Activated naive CD4-positive, alpha-beta T cell treated with anti-CD3 and anti-CD28 coated beads, Interleukin-2, amount 10 ng/mL, durations not matched to agents 7 days and 5 days (primary cell): ENCODE results near the gene R3HDML.

Experiments
- CTCF ChIA-PET: fragments of 350-600 bp; sonication (Branson Sonifier 250); formaldehyde crosslinking; loops from one replicate; lab custom pipeline; 2021; ENCODE audit warnings: antibody characterized with exemption; lab: Charles Lee
- DNase-seq: peaks from one replicate; pipeline ENCODE4 v3.0.0-alpha.2; 2020
- H3K27ac Mint-ChIP-seq: one replicate; pipeline ENCODE4 v1.8.0; 2021; ENCODE audit warnings: mild to moderate bottlenecking, moderate library complexity, mixed read lengths
- H3K27me3 Mint-ChIP-seq: one replicate; pipeline ENCODE4 v1.8.0; 2021; ENCODE audit warnings: mild to moderate bottlenecking, mixed read lengths
- H3K36me3 Mint-ChIP-seq: one replicate; pipeline ENCODE4 v1.8.0; 2021; ENCODE audit warnings: mixed read lengths
- H3K4me1 Mint-ChIP-seq: one replicate; pipeline ENCODE4 v1.8.0; 2021; ENCODE audit warnings: mixed read lengths
- H3K4me3 Mint-ChIP-seq: one replicate; pipeline ENCODE4 v1.8.0; 2021; ENCODE audit warnings: mild to moderate bottlenecking, moderate library complexity, mixed read lengths
- H3K9me3 Mint-ChIP-seq: one replicate; pipeline ENCODE4 v1.8.0; 2021; ENCODE audit warnings: mixed read lengths

R3HDML gene

DNA sequence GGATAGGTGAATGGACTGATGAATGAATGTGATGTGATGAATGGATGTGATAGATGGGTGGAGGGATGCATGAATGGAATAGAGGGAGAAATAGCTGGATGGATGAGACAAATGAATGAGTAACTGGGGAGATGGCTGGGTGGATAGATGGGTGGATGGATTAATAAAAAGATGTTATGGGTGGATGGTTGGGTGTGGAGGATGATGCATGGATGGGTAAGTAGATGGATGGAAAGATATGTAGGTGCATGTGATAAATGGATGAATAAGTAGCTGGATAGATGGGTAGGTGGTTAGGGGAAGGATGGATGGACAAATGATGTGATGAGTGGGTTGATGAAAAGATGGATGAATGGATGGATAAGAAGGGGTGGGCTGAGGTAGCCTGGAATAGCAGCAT lies 23.4 kb downstream of the R3HDML start:
- Mint-ChIP-seq H3K9me3 (no peaks in the 10 kb centered on the region), H3K27ac (no peak overlapping the region), H3K4me1 (no peaks in the 10 kb centered on the region), H3K27me3 (peaks cover 22% of the 10 kb centered on the region), H3K36me3 (no peaks in the 10 kb centered on the region), H3K4me3 (no peak overlapping the region)
- CTCF ChIA-PET: no interaction called here
- no peak for DNase-seq

DNA sequence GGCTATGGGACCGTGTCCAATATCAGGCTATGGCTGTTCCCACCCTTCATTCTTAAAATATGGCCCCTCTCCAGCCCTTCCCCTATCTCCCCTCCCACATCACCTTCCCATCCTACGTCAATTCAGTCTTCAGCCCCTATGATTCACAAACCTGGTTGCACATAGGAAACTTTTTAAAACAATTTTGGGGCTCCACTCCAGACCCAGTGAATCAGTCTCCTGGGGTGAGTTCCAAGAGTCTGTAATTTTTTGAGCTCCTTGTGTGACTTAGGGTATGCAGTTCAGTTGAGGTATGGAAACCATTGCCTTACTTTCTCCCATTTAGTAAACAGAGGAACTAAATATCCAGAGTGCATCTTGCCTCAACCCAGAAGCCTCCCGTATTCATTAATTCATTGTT lies 24.2 kb downstream of the R3HDML start:
- CTCF ChIA-PET: no interaction called here
- H3K4me3 Mint-ChIP-seq: no peak overlapping the region
- H3K27me3 Mint-ChIP-seq: peaks cover 22% of the 10 kb centered on the region
- H3K4me1 Mint-ChIP-seq: no peaks in the 10 kb centered on the region
- no peak for DNase-seq
- no peak overlapping the region for H3K27ac Mint-ChIP-seq
- no peaks in the 10 kb centered on the region for H3K36me3 Mint-ChIP-seq
- H3K9me3 Mint-ChIP-seq: no peaks in the 10 kb centered on the region

DNA sequence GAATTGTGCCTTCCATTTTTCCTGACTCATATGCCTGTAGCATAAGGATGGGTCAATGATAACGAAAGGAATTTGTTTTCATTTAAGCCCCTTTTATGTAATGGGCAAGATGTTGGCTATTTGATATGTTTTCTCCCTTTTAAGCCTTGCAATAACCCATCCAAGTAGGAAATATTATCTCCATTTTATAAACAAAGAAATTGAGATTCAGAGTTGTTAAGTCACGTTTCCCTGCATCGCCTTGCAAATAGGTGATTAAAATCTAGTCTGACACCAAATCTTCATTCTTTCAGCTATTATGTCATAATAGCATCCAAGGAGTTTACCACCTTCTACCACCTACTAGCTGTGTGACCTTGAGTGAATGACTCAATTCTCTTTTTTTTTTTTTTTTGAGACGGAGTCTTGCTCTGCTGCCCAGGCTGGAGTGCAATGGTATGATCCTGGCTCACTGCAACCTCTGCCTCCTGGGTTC lies 25.7 kb downstream of the R3HDML start:
- DNase-seq: no peak
- peaks cover 17% of the 10 kb centered on the region for H3K27me3 Mint-ChIP-seq
- no peaks in the 10 kb centered on the region for H3K4me1 Mint-ChIP-seq
- H3K36me3 Mint-ChIP-seq: no peaks in the 10 kb centered on the region
- H3K4me3 Mint-ChIP-seq: no peak overlapping the region
- no peaks in the 10 kb centered on the region for H3K9me3 Mint-ChIP-seq
- CTCF ChIA-PET: no interaction called here
- no peak overlapping the region for H3K27ac Mint-ChIP-seq

DNA sequence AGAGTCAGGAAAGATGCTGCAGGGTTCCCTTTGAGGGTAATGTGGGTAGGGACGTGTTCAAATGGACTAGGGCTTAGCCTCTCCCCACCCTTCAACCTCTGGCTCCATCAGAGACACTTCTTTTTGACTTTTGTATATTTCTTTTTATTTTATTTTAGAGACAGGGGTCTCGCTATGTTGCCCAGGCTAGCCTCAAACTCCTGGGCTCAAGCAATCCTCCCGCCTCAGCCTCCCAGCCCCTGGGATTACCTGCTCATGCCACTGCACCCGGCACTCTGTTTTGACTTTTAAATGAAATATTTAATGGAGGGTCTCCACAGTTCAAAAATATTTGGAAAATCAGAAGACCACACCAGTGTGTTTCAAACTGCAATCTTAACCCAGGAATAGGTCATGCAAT lies 27.2 kb downstream of the R3HDML start:
- peaks cover 9% of the 10 kb centered on the region for H3K27me3 Mint-ChIP-seq
- no peaks in the 10 kb centered on the region for H3K9me3 Mint-ChIP-seq
- DNase-seq: no peak
- CTCF ChIA-PET: no interaction called here
- no peaks in the 10 kb centered on the region for H3K36me3 Mint-ChIP-seq
- H3K27ac Mint-ChIP-seq: no peak overlapping the region
- no peaks in the 10 kb centered on the region for H3K4me1 Mint-ChIP-seq
- H3K4me3 Mint-ChIP-seq: no peak overlapping the region

DNA sequence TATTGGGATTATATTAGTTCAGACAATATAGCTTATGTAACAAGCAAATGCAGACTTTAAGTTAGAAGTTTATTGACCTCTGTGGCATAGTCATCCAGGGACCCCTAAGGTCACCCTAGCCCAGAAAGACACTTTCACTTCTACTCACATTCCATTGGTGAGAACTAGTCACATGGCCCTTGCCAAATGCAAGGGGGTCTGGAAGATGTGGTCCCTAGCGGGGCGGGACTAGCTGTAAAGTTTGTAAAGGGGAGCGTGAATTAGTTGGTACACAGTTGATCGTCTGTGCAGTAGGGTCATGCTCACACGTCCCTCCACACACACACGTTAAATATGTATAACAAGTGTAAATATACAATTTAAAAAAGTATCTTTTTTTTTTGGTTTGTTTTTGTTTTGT lies 27.9 kb downstream of the R3HDML start:
- H3K9me3 Mint-ChIP-seq: no peaks in the 10 kb centered on the region
- no peak overlapping the region for H3K4me3 Mint-ChIP-seq
- H3K36me3 Mint-ChIP-seq: no peaks in the 10 kb centered on the region
- H3K27ac Mint-ChIP-seq: no peak overlapping the region
- peaks cover 4% of the 10 kb centered on the region for H3K27me3 Mint-ChIP-seq
- CTCF ChIA-PET: no interaction called here
- no peaks in the 10 kb centered on the region for H3K4me1 Mint-ChIP-seq
- no peak for DNase-seq

DNA sequence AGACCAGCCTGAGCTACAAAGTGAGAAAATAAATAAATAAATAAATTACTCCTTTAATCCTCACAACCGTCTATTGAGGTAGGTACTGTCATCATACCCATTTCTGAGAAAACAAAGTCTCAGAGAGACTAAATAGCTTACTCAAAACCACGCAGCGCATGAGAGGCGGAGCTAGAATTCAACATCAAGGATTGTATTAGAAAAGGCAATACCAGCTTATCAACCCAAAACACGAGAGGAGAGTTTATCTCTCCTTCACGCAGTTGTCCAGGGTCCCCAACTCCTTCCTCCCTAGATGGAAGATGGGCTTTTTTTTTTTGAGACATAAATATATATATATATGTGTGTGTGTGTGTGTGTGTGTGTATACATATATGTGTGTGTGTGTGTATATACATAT lies 30.9 kb downstream of the R3HDML start:
- Mint-ChIP-seq H3K27ac (no peak overlapping the region), H3K4me1 (no peaks in the 10 kb centered on the region), H3K36me3 (no peaks in the 10 kb centered on the region), H3K27me3 (peaks cover 3% of the 10 kb centered on the region), H3K9me3 (no peaks in the 10 kb centered on the region), H3K4me3 (no peak overlapping the region)
- DNase-seq: no peak
- CTCF ChIA-PET: interaction anchor here (0.7 to 1.8 kb wide), 3 partner anchors 17 to 233 kb away, joined by 3 to 7 read pairs (median 4); no protein-coding TSS in a partner anchor

DNA sequence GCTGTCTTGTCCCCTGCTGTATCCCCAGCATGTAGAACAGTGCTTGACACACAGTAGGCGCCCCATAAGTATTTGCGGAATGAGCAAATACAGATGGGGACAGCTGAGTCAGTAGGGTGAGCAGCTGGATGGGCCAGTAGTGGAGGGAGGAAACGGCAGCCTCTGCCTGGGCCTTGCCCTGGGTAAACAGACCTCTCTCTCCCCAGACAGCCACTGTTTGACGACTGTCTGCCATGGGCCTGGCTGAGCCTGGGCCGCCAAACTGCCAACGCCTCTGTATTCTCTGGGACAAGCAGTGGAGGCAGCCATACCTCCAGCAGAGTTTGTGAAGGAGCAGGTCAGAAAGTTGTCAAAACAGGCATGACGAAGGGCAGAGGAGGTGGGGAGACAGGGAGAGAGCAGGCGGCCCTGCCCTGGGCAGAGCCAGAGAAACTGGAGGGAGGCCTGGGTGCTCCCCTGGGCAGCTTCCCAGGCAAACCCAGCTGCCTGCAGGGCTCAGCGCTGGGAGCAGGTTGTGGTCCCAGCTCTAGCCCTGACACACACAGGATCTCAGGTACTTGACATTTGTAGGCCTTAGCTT lies 33.9 kb downstream of the R3HDML start:
- H3K27ac Mint-ChIP-seq: no peak overlapping the region
- CTCF ChIA-PET: no interaction called here
- H3K27me3 Mint-ChIP-seq: peaks cover 9% of the 10 kb centered on the region
- DNase-seq: no peak
- no peak overlapping the region for H3K4me3 Mint-ChIP-seq
- H3K36me3 Mint-ChIP-seq: no peaks in the 10 kb centered on the region
- no peaks in the 10 kb centered on the region for H3K9me3 Mint-ChIP-seq
- no peaks in the 10 kb centered on the region for H3K4me1 Mint-ChIP-seq

DNA sequence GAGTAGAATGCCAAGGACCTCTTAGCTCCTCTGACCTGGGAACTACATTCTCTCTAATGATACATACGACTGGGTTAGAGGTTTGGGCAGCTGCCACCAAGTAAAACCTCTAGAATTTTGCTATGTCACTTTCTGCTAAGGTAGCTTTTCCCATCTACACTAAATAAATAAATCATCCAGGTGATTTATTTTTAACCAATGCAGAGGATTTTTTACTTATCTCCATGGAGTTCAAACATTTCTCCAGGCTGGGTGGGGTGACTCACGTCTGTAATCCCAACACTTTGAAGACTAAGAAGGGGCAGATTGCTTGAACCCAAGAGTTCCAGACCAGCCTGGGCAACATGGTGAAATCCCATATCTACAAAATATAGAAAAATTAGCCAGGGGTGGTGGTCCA lies 45.8 kb downstream of the R3HDML start:
- H3K4me3 Mint-ChIP-seq: no peak overlapping the region
- H3K27me3 Mint-ChIP-seq: peaks cover 12% of the 10 kb centered on the region
- CTCF ChIA-PET: interaction anchor here (0.6 to 6.4 kb wide), 9 partner anchors 11 to 350 kb away, joined by 3 to 100 read pairs (median 4); no protein-coding TSS in a partner anchor
- no peaks in the 10 kb centered on the region for H3K9me3 Mint-ChIP-seq
- no peak overlapping the region for H3K27ac Mint-ChIP-seq
- no peaks in the 10 kb centered on the region for H3K4me1 Mint-ChIP-seq
- H3K36me3 Mint-ChIP-seq: no peaks in the 10 kb centered on the region
- DNase-seq: no peak

DNA sequence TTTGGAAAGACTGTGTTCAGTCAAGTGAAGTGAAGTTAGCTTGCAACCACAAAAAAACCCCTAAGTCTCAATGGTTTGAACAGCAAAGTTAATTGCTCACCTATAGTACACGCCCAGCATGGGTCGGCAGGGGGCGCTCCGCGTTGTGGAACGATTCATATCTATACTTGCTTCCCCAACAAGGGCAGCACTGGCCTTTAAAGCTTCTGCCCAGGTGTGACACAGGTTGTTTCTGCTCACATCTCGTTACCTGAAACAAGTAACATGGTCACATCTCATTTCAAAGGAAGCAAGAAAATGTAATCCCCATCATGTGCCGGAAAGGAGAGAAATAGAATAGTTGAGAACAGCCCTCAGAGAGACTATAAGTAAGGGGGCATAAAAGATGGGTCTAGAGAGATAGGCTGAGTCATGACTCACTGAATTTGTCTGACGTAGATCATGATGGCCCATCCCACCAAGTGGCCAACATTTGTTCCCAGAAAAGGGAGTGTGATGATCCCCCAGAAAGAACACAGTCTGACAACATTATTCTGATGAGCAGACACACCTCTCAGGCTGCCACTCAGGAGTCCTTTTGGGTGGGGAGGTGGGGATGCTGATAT lies 47.7 kb downstream of the R3HDML start:
- H3K36me3 Mint-ChIP-seq: no peaks in the 10 kb centered on the region
- no peak overlapping the region for H3K4me3 Mint-ChIP-seq
- CTCF ChIA-PET: interaction anchor here (0.7 to 6.4 kb wide), 23 partner anchors 10 to 349 kb away, joined by 3 to 100 read pairs (median 4); partner anchors contain the start of gene FITM2
- H3K9me3 Mint-ChIP-seq: no peaks in the 10 kb centered on the region
- H3K4me1 Mint-ChIP-seq: peaks cover 8% of the 10 kb centered on the region
- peaks cover 21% of the 10 kb centered on the region for H3K27me3 Mint-ChIP-seq
- no peak overlapping the region for H3K27ac Mint-ChIP-seq
- DNase-seq: peak; percentile 90

DNA sequence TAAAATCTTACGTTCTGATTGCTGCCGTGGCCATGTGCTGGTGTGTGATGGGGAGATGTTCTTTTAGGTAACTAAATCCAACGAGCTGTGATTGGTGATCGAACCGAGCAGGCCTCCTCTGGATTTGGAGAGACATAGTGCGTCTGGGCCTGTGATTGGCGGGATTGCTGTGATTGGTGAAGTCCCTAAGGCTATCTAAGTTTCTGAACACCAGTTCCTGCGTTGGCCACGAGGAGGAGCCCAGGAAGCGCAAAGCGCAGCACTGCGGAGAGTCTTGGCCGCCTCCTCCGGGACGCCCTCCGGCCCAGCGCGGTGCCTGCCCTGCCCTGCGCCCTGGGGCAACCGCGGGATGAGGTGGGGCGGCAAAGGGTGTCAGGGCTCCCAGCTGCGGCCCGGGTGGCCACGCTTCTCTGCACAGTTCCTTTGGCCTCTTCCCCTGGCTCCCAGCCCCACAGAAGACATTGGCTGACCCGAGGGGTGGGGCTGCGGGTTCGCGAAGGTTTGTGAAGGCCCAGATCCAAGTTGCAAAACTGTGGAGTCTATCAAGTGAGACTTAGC lies 51.7 kb downstream of the R3HDML start:
- Mint-ChIP-seq H3K4me1 (peaks cover 8% of the 10 kb centered on the region), H3K4me3 (no peak overlapping the region), H3K27me3 (peaks cover 25% of the 10 kb centered on the region), H3K27ac (no peak overlapping the region), H3K36me3 (no peaks in the 10 kb centered on the region), H3K9me3 (no peaks in the 10 kb centered on the region)
- DNase-seq: peak; percentile 83
- CTCF ChIA-PET: interaction anchor here (0.8 to 4.6 kb wide), 12 partner anchors 21 to 344 kb away, joined by 3 to 20 read pairs (median 4); no protein-coding TSS in a partner anchor

DNA sequence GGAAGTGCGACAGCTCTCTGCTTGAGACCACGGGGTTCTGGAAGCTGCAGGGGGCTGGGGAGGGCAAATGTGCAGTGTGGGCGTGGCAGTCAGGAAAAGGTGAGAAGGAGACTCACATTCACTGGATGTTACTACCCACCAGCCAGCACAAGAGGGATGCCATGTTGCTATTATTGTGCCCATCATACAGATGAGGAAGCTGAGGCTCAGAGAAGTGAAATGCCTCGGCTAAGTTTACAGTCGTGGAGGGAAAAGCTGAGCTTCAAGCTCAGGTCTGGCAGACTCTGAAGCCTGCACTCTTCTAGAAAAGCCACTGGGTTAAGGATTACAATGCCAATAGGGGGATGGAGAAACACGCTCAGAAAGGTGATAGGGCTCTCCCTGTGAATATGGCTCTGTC lies 53.0 kb downstream of the R3HDML start:
- Mint-ChIP-seq H3K4me1 (peaks cover 8% of the 10 kb centered on the region), H3K27ac (no peak overlapping the region), H3K4me3 (no peak overlapping the region), H3K9me3 (no peaks in the 10 kb centered on the region), H3K36me3 (no peaks in the 10 kb centered on the region), H3K27me3 (peaks cover 29% of the 10 kb centered on the region)
- DNase-seq: no peak
- CTCF ChIA-PET: interaction anchor here (1.1 to 4.6 kb wide), 6 partner anchors 173 to 343 kb away, joined by 3 to 20 read pairs (median 12); no protein-coding TSS in a partner anchor

DNA sequence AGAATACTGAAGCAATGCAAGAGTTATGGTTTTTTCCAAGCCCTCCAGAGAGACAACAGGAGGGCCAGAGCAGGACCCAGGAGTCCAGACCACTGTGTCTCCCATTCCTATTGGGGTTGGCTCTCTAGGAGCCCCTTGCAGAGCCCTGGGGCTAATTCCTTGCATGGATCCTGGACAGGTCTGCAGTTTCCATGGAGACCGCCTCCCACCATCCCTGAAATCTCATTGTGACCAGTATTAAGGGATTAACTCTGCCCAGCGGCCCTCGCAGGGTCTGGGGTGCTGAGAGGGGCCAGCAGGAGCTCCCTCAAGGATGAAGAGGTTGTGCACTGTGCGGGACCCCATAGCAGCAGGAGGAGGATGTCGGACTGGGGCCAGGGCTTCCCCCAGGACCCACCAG lies 53.4 kb downstream of the R3HDML start:
- Mint-ChIP-seq H3K27me3 (peaks cover 33% of the 10 kb centered on the region), H3K4me1 (peaks cover 8% of the 10 kb centered on the region)
- CTCF ChIA-PET: interaction anchor here (1.1 to 4.6 kb wide), 5 partner anchors 173 to 342 kb away, joined by 3 to 20 read pairs (median 10); no protein-coding TSS in a partner anchor

DNA sequence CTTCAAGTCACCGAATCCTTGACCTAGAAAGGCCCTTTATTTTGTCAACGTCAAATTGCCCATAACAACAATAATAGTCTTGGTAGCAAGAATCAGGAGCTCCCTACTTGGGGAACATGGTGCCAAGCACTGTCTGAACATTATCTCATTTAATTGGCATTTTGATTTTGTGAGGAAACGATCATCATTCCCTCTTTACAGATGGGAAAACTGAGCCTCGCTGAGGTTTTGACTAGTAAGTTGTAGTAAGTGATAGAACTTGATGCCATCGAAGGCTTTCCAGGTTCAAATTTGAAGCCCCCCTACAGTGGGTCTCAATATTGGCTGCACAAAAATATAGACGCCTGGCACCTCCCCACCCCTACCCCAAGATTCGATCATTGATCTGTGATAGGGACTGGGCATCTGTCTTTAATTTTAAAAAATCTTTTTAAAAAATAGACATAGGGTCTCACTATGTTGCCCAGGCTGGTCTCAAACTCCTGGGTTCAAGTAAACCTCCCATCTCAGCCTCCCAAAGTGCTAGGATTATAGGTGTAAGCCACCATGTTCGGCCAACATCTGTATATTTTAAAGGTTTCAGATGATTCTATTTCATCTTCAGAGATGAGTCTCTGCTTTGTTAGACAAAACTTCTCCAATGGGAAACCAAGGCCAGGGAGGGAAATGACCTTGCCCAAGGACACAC lies 55.4 kb downstream of the R3HDML start:
- no peak overlapping the region for H3K4me3 Mint-ChIP-seq

More for the DNA sequence above, 53.4 kb downstream of the R3HDML start:
- H3K36me3 Mint-ChIP-seq: no peaks in the 10 kb centered on the region
- H3K4me3 Mint-ChIP-seq: no peak overlapping the region
- no peak overlapping the region for H3K27ac Mint-ChIP-seq
- no peaks in the 10 kb centered on the region for H3K9me3 Mint-ChIP-seq
- no peak for DNase-seq

More for the DNA sequence above, 55.4 kb downstream of the R3HDML start:
- Mint-ChIP-seq H3K27ac (no peak overlapping the region), H3K9me3 (no peaks in the 10 kb centered on the region), H3K36me3 (no peaks in the 10 kb centered on the region), H3K27me3 (peaks cover 39% of the 10 kb centered on the region), H3K4me1 (peaks cover 8% of the 10 kb centered on the region)
- DNase-seq: no peak
- CTCF ChIA-PET: interaction anchor here (0.6 to 4.6 kb wide), 2 partner anchors 68 to 218 kb away, joined by 4 to 20 read pairs; no protein-coding TSS in a partner anchor
